Heart left ventricle (tissue), 16 donors: ENCODE results near the gene PRR14L. TPM values are rescaled to one million over a fixed set of nuclear protein-coding genes. Genes with fewer than 3 reads are reported as not detected.
"Not testable (repeated sequence)": the region's sequence is repeated elsewhere in the genome, so short reads cannot be mapped to it uniquely, and the experiment has no call there.

Experiments
- ATAC-seq, 4 donors: fragments of 200-7000 bp; cut with Tn5 transposase; one replicate each; pipeline ENCODE4 v1.9.1; 2020 to 2022; ENCODE audit warnings: moderate library complexity in 4 of 4, mild to moderate bottlenecking in 3 of 4, moderate number of reproducible peaks in 1 of 4
- DNase-seq, 5 donors: peaks; one replicate each; pipeline ENCODE4 v3.0.0-alpha.2; 2020
- H3K27ac ChIP-seq, 12 donors: fragments of 200-600 bp; sonication (generic) in 4 of 12; one replicate each; pipeline versions ENCODE4 v1.5.0 to v1.8.0; 2016 to 2022; ENCODE audit warnings: mild to moderate bottlenecking in 2 of 12
- H3K27me3 ChIP-seq, 9 donors: fragments of 200-600 bp; sonication (generic) in 2 of 9; one replicate each; pipeline versions ENCODE4 v1.5.1 to v1.8.0; 2016 to 2022; ENCODE audit warnings: mild to moderate bottlenecking in 3 of 9
- H3K36me3 ChIP-seq, 9 donors: fragments of 200-600 bp; sonication (generic) in 2 of 9; one replicate each; pipeline versions ENCODE4 v1.5.0 to v1.8.0; 2018 to 2022; ENCODE audit warnings: mild to moderate bottlenecking in 2 of 9
- H3K4me1 ChIP-seq, 12 donors: fragments of 200-600 bp; sonication (generic) in 4 of 12; one replicate each; pipeline versions ENCODE4 v1.5.0 to v1.8.0; 2016 to 2022; ENCODE audit warnings: mild to moderate bottlenecking in 3 of 12
- H3K4me3 ChIP-seq, 12 donors: fragments of 200-600 bp; sonication (generic) in 4 of 12; one replicate each; pipeline versions ENCODE4 v1.5.0 to v1.8.0; 2017 to 2022; ENCODE audit warnings: mild to moderate bottlenecking in 9 of 12, moderate library complexity in 4 of 12
- H3K9me3 ChIP-seq, 12 donors: fragments of 200-600 bp; sonication (generic) in 4 of 12; one replicate each; pipeline versions ENCODE4 v1.5.0 to v1.8.0; 2016 to 2022; ENCODE audit warnings: mild to moderate bottlenecking in 1 of 12
- POLR2A ChIP-seq, 2 donors: fragments of 450-650 bp; IDR thresholded peaks; one replicate each; pipeline ENCODE4 v1.6.1; 2017; ENCODE audit warnings: antibody characterized with exemption in 2 of 2, mild to moderate bottlenecking in 2 of 2, moderate library complexity in 2 of 2
- WGBS, 4 donors: extraction: QIAGEN DNeasy Blood & Tissue Kit in 2 of 4; methylation state at CpG; one replicate each; pipeline versions ENCODE4 v1.1.5 to v1.1.7; 2013 to 2018; 5-methylcytosine and 5-hydroxymethylcytosine counted together
- intact Hi-C, 10 donors: fragments of 100-400 bp; cut with DNase I; formaldehyde crosslinking; loops; one replicate each; pipeline versions ENCODE4 v1.11.1 to v1.14.2; 2022
- polyA plus RNA-seq, 2 donors: library from polyadenylated mRNA; stranded (reverse); fragments of 200-250 nt; gene quantifications; one replicate each; pipeline ENCODE4 v1.2.3, GENCODE V29; 2013
- total RNA-seq, 9 donors: library from RNA; depleted of rRNA in 2 of 9; stranded (reverse); fragments of >200 nt in 2 of 9; fragmentation: NEBNext Ultra II Directional in 3 of 9; extraction: Animal tissue kit (Norgen Biotek cat#: 25700) in 3 of 9; gene quantifications; one replicate each; pipeline versions ENCODE4 v1.1.0 to v1.2.4, GENCODE V29; 2016 to 2023
- TF ChIP-seq, protein P1 (sequence below), 12 donors: fragments of 200-600 bp; sonication (generic) in 4 of 12; IDR thresholded peaks; one replicate each; pipeline versions ENCODE4 v1.5.0 to v1.8.0; 2018 to 2022; ENCODE audit warnings: antibody characterized with exemption in 12 of 12, mild to moderate bottlenecking in 5 of 12
- donor health status: ischemic (EF 13 %, LVEDD 7.1; RV severe dilation, severe dysfunction).
- donor health status: healthy with polysubstance abuse.
- donor health status: DM: no; HTN: yes; CAD: no.
- donor health status: DM: no; HTN: no; CAD: no.
- donor health status: ischemic (EF 25% LVEDD 6.9; RV normal size, moderate dysfunction).
- donor health status: ischemic (EF 25% LVEDD 5.7; RV mildly dilated, moderate dysfunction).
- donor health status: healthy.
- donor health status: DM: yes; HTN: yes; CAD: no.
- donor health status: ischemic (EF 35%, LVEDD 5.7; RV mildly dilated, moderate dysfunction).
- donor health status: nonischemic (EF 11% LVEDD 7.7; RV severe dilation, severe dysfunction).
- donor health status: DM: yes; HTN: yes; CAD: no.
- donor health status: PGD.
- donor health status: ischemic (EF 29% LVEDD 5.4; RV normal size, mild dysfunction).
- donor health status: nonischemic (EF 23%, LVEDD 6.1; RV moderate dilation, normal function).

Gene PRR14L
- total and polyA plus RNA-seq, 11 donors: 4.3 to 29.1 (median 14.5) TPM

DNA sequence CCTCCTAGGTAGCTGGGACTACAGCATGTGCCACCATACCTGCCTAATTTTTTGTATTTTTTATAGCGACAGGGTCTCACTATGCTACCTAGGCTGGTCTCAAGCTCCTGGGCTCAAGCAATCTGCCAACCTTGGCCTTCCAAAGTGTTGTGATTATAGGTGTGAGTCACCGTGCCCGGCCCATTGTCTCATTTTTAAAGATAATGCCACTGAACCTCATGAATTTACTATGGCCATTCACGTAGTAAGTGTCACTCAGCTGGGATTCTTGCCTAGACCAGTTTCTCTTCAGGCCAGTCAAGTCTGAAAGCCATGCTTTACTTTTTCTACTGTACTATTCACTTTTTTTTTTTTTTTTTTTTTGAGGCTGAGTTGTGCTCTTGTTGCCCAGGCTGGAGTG, 26.3 kb upstream of the PRR14L start:
- TF ChIP-seq POLR2A (IDR thresholded peaks at IDR 0.05): no peak
- TF ChIP-seq, protein P1, sequence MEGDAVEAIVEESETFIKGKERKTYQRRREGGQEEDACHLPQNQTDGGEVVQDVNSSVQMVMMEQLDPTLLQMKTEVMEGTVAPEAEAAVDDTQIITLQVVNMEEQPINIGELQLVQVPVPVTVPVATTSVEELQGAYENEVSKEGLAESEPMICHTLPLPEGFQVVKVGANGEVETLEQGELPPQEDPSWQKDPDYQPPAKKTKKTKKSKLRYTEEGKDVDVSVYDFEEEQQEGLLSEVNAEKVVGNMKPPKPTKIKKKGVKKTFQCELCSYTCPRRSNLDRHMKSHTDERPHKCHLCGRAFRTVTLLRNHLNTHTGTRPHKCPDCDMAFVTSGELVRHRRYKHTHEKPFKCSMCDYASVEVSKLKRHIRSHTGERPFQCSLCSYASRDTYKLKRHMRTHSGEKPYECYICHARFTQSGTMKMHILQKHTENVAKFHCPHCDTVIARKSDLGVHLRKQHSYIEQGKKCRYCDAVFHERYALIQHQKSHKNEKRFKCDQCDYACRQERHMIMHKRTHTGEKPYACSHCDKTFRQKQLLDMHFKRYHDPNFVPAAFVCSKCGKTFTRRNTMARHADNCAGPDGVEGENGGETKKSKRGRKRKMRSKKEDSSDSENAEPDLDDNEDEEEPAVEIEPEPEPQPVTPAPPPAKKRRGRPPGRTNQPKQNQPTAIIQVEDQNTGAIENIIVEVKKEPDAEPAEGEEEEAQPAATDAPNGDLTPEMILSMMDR (IDR thresholded peaks at IDR 0.05): no peak
- ATAC-seq: no peak
- 92 to 98% (median 96%) methylated on average over 4 of the region's 4 CpGs for WGBS, 4 donors
- Histone ChIP-seq H3K36me3 (peaks cover 0 to 94% (median 64%) of the 10 kb centered on the region in 9 donors), H3K9me3 (no peaks in the 10 kb centered on the region), H3K27ac (no peak overlapping the region), H3K27me3 (no peaks in the 10 kb centered on the region), H3K4me3 (no peak overlapping the region), H3K4me1 (no peaks in the 10 kb centered on the region)
- intact Hi-C loops: no loop called here
- DNase-seq: no peak

- Histone ChIP-seq H3K9me3 (no peaks in the 10 kb centered on the region), H3K36me3 (peaks cover 0 to 94% (median 71%) of the 10 kb centered on the region in 9 donors), H3K4me3 (no peak overlapping the region), H3K27me3 (no peaks in the 10 kb centered on the region), H3K27ac (no peak overlapping the region), H3K4me1 (no peaks in the 10 kb centered on the region)
- no peak for TF ChIP-seq POLR2A (IDR thresholded peaks at IDR 0.05)
- TF ChIP-seq, protein P1 (IDR thresholded peaks at IDR 0.05): no peak
- DNase-seq (no peak), ATAC-seq (no peak)
- WGBS, 4 donors: 88 to 91% (median 88%) methylated on average over 5 of the region's 5 CpGs
- intact Hi-C loops: no loop called here
Observed at GRCh38 chr22:31773416-31773815, 23.5 kb upstream of the PRR14L start.

DNA sequence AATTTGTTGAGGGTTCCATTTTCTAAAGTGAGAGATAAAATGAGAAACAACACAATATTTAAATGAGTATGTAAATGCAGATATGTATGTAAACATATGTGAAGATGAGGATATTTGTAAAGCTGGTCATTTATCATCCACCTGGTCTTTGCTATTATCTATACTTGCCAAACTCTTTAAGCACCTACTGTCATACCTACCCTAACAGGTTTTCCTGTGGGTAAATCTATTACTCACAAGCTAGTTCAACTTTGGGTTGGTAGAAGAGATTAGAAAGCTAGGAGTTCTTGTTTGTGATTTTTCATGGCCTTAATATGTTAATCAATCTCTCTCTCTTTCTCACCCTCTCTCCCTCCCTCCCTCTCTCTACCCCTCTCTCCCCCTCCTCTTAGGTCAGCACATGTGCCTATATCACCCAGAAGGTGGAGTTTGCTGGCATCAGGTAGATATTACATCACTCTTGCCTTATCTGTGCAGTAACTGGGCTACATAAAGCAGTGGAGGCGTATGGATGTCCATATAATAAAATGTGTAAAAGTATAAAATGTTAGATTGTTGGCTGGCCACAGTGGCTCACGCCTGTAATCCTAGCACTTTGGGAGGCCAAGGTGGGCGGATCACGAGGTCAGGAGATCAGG, 18.6 kb upstream of the PRR14L start:
- Histone ChIP-seq H3K36me3 (peaks cover 0 to 98% (median 87%) of the 10 kb centered on the region in 9 donors), H3K9me3 (no peaks in the 10 kb centered on the region), H3K4me1 (no peaks in the 10 kb centered on the region), H3K27ac (no peak overlapping the region), H3K4me3 (no peak overlapping the region), H3K27me3 (no peaks in the 10 kb centered on the region)
- ATAC-seq (no peak), DNase-seq (no peak)
- TF ChIP-seq, protein P1 (IDR thresholded peaks at IDR 0.05): no peak
- TF ChIP-seq POLR2A (IDR thresholded peaks at IDR 0.05): no peak
- intact Hi-C loops: no loop called here
- WGBS, 4 donors: 96 to 97% (median 97%) methylated on average over 4 of the region's 4 CpGs

GRCh38 chr22:31764785-31765184, 14.9 kb upstream of the PRR14L start:
- no peaks in the 10 kb centered on the region for H3K4me1 ChIP-seq
- DNase-seq (no peak), ATAC-seq (no peak)
- H3K9me3 ChIP-seq: no peaks in the 10 kb centered on the region
- no peak overlapping the region for H3K27ac ChIP-seq
- H3K27me3 ChIP-seq: no peaks in the 10 kb centered on the region
- WGBS, 4 donors: 87 to 91% (median 91%) methylated on average over 3 of the region's 3 CpGs
- H3K36me3 ChIP-seq: peaks cover 0 to 100% (median 86%) of the 10 kb centered on the region in 9 donors
- intact Hi-C loops: no loop called here
- TF ChIP-seq, protein P1 (IDR thresholded peaks at IDR 0.05): no peak
- TF ChIP-seq POLR2A (IDR thresholded peaks at IDR 0.05): no peak
- no peak overlapping the region for H3K4me3 ChIP-seq

DNA sequence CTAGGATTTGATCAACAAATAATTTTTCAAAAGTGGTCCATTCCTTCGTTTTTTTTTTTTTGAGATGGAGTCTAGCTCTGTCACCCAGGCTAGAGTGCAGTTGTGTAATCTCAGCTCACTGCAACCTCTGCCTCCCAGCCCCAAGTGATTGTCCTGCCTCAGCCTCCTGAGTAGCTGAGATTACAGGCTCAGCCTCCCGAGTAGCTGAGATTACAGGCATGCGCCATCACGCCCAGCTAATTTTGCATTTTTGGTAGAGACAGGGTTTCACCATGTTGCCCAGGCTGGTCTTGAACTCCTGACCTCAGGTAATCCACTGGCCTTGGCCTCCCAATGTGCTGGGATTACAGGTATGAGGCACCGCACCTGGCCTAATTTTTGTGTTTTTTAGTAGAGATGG, 8.9 kb upstream of the PRR14L start:
- Histone ChIP-seq H3K4me1 (peaks cover 0 to 17% (median 11%) of the 10 kb centered on the region in 12 donors), H3K36me3 (peaks cover 0 to 66% (median 51%) of the 10 kb centered on the region in 9 donors)
- H3K27ac ChIP-seq, ATAC-seq, H3K4me3 ChIP-seq, H3K9me3 ChIP-seq, H3K27me3 ChIP-seq, DNase-seq: not testable (repeated sequence)
- intact Hi-C loops: loop anchor here in 3 of 10 donors (10.0 kb wide), 3 partner anchors 94 to 264 kb away; partner anchors contain the start of genes PISD (in 2 of the 3), SFI1 (in 1 of the 3) and YWHAH (in 1 of the 3)
- WGBS, 4 donors: 89 to 91% (median 90%) methylated on average over 5 of the region's 5 CpGs
